ENCODE data around the gene NEK6. TPM values are rescaled to one million over a fixed set of nuclear protein-coding genes. Genes with fewer than 3 reads are reported as not detected.
A peak's percentile ranks its signal among the peaks of the same experiment; 100 is the strongest.

The NEK6 gene
- total RNA-seq, 6 donors from 2014 or later = 33.8 to 144 (median 59.7) TPM

DNA sequence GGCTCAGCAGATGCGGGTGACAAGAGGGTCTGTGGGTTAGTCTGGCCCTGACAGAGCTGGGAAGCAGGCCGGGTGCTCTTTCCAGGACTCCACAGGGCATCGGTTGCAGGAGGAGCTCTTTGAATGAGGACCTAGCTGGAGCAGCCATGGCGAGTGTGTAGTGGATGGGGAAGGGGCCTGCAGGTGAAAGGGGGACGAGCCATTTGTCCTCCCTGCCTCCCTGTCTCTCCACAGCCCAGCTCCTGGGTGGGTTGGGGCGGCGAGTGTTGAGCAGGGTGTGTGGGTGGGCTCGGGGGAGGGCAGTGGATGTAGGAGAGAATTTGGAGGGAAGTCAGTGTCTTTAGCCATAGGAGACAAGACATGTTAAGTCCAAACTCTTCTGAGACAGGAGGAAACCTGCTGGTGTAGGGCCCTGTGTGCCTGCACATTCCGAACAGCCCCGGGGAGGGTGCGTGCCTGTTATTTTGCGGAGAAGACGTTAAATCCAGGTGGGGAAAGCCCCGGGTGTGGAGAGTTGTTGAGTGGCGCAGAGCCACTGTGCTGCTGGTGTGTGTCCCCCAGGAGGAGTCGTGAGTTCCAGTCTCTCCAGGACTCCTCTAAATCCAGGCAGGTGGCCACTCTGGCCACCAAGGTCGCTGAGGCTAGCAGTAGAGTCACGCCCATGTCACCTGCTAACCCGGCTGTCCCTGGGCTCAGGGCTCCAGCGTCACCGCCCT, 83.9 kb downstream of the NEK6 start:
- ATAC-seq (ENCODE audit: low FRiP score in 2 of 2) (no peak), DNase-seq (peak in 1 of 2 donors; percentile 30)
- Histone ChIP-seq H3K27me3 (no peaks in the 10 kb centered on the region), H3K36me3 (peaks cover 0 to 79% (median 51%) of the 10 kb centered on the region in 4 donors), H3K27ac (peak overlapping the region in 2 of 4 donors; percentile 68 to 77), H3K4me1 (peaks cover 3 to 20% (median 6%) of the 10 kb centered on the region in 4 donors), H3K4me3 (no peak overlapping the region), H3K9me3 (no peaks in the 10 kb centered on the region)
- TF ChIP-seq POLR2AphosphoS5 (IDR thresholded peaks at IDR 0.05) (no peak), EP300 (IDR thresholded peaks at IDR 0.05) (no peak), POLR2A (IDR thresholded peaks at IDR 0.05) (no peak)
- TF ChIP-seq, protein P1, sequence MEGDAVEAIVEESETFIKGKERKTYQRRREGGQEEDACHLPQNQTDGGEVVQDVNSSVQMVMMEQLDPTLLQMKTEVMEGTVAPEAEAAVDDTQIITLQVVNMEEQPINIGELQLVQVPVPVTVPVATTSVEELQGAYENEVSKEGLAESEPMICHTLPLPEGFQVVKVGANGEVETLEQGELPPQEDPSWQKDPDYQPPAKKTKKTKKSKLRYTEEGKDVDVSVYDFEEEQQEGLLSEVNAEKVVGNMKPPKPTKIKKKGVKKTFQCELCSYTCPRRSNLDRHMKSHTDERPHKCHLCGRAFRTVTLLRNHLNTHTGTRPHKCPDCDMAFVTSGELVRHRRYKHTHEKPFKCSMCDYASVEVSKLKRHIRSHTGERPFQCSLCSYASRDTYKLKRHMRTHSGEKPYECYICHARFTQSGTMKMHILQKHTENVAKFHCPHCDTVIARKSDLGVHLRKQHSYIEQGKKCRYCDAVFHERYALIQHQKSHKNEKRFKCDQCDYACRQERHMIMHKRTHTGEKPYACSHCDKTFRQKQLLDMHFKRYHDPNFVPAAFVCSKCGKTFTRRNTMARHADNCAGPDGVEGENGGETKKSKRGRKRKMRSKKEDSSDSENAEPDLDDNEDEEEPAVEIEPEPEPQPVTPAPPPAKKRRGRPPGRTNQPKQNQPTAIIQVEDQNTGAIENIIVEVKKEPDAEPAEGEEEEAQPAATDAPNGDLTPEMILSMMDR (IDR thresholded peaks at IDR 0.05) = no peak
- 83 to 86% methylated on average over 19 to 21 of the region's 21 CpGs for WGBS, 2 donors

DNA sequence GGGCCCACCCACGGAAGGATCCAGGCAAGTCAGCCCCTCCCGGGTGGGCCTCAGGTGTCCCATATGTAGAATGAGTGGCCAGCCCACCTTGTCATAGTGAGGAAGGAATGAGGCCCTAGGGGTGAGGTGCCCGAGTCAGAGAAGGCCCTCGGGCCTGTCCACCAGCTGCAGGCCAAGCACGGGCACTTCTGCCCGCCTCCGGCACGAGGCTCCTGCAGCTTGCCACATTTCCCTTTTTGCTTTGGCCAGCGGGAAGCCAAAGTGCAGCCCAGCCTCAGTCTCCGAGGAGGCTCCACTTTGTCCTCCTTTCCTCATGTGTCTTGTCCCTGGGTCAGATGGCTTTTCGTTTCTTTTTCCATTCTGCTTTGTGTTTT, 84.6 kb downstream of the NEK6 start:
- Histone ChIP-seq H3K4me1 (peaks cover 3 to 20% (median 6%) of the 10 kb centered on the region in 4 donors), H3K9me3 (no peaks in the 10 kb centered on the region), H3K27ac (peak overlapping the region in 3 of 4 donors; percentile 53 to 77 (median 68)), H3K27me3 (no peaks in the 10 kb centered on the region), H3K4me3 (no peak overlapping the region), H3K36me3 (peaks cover 0 to 79% (median 53%) of the 10 kb centered on the region in 4 donors)
- WGBS, 2 donors = 58 to 86% methylated on average over 7 to 10 of the region's 11 CpGs
- peak in 1 of 2 donors; percentile 71 for DNase-seq
- TF ChIP-seq POLR2AphosphoS5 (IDR thresholded peaks at IDR 0.05) (no peak), POLR2A (IDR thresholded peaks at IDR 0.05) (no peak), EP300 (IDR thresholded peaks at IDR 0.05) (no peak)
- TF ChIP-seq, protein P1 (IDR thresholded peaks at IDR 0.05) = no peak
- ATAC-seq (ENCODE audit: low FRiP score in 2 of 2) = peak in 1 of 2 donors; percentile 2

DNA sequence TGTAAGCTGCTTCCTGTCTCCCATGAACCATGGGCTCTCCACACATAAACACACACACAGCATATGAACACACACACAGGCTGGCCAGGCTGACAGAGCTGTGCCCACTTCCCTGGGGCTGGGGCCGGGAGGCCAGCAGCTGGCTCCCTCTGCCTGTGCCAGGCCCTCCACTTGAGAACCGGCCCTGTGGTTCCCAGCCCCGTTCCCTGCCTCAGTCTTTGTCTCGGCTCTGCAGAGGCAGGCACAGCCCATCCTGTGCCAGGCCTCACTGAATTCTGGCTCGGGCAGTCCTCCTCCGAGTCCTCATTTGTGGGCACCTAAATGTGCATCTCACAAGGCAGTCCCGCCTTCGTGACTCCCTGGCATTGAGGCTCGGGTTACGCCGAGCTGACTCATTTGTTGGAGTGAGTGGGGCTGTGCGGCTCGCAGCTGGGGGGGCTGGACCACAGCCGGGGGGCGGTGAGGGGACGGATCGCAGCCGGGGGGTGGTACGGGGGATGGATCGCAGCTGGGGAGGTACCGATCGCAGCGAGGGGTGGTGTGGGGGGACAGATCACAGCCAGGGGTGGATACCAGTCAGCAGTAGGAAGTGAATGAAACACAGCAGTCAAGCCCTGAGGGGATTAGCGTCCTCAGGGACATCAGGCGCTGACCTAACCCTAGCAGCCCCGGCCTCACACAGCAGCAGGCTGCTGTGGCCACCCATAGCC, 85.2 kb downstream of the NEK6 start:
- no peaks in the 10 kb centered on the region for H3K9me3 ChIP-seq
- no peaks in the 10 kb centered on the region for H3K27me3 ChIP-seq
- ATAC-seq (ENCODE audit: low FRiP score in 2 of 2) (peak in 1 of 2 donors; percentile 64), DNase-seq (peak in 1 of 2 donors; percentile 84)
- TF ChIP-seq POLR2AphosphoS5 (IDR thresholded peaks at IDR 0.05) = no peak
- TF ChIP-seq, protein P1 (IDR thresholded peaks at IDR 0.05) = no peak
- TF ChIP-seq POLR2A (IDR thresholded peaks at IDR 0.05) = no peak
- TF ChIP-seq EP300 (IDR thresholded peaks at IDR 0.05) = no peak
- no peak overlapping the region for H3K4me3 ChIP-seq
- H3K27ac ChIP-seq = peak overlapping the region in 3 of 4 donors; percentile 53 to 77 (median 68)
- peaks cover 0 to 79% (median 56%) of the 10 kb centered on the region in 4 donors for H3K36me3 ChIP-seq
- H3K4me1 ChIP-seq = peaks cover 3 to 20% (median 6%) of the 10 kb centered on the region in 4 donors
- WGBS, 2 donors = 64 to 75% methylated on average over 15 to 26 of the region's 26 CpGs

DNA sequence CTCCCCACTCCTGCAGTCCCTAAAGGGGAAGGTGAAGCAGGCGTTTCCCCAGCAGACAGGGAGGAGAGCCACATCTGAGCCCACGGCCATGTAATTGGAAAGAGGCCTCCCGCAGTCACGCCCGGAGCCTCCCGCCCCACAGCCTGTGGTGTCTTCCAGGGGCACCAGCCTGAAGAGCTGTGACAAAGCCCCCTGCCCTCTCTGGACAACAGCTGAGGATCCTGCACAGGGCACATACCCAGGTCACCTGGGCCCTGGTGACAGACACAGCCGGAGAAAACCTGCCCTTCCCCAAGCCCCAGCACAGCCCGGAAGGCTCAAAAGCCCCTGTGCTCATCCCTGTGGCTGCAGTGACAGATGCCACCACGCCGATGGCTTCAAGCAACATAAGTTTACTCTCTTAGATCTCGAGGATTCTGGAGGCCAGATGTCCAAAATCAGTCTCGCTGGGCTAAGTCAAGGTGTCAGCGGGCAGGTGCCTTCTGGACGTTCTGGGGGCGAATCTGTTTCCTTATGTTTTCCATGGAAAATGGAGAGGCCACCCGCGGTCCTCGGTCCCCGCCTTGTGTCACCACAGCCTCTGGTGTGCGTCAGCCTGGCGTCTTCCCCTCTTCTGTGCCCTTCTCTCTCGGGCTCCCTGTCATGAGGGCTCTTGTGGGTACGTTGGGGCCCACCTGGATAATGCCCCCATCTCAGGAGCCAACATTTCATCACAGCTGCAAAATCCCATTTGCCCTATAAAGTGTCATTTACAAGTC, 86.0 kb downstream of the NEK6 start:
- 92 to 95% methylated on average over 17 to 23 of the region's 23 CpGs for WGBS, 2 donors
- H3K27me3 ChIP-seq = no peaks in the 10 kb centered on the region
- no peaks in the 10 kb centered on the region for H3K9me3 ChIP-seq
- H3K36me3 ChIP-seq = peaks cover 2 to 83% (median 62%) of the 10 kb centered on the region in 4 donors
- no peak overlapping the region for H3K4me3 ChIP-seq
- no peak for ATAC-seq (ENCODE audit: low FRiP score in 2 of 2)
- peaks cover 3 to 20% (median 6%) of the 10 kb centered on the region in 4 donors for H3K4me1 ChIP-seq
- peak overlapping the region in 3 of 4 donors; percentile 53 to 77 (median 68) for H3K27ac ChIP-seq
- DNase-seq = peak in 1 of 2 donors; percentile 60
- TF ChIP-seq EP300 (IDR thresholded peaks at IDR 0.05) (no peak), POLR2AphosphoS5 (IDR thresholded peaks at IDR 0.05) (no peak), POLR2A (IDR thresholded peaks at IDR 0.05) (no peak)
- TF ChIP-seq, protein P1 (IDR thresholded peaks at IDR 0.05) = no peak

Measured in upper lobe of left lung (tissue), 6 donors.